NCI-H446 treated with DMSO at 0.1 percent for 48 hours (cell line): ENCODE data around the gene GHSR.

Experiments
- DNase-seq: peaks from one replicate; lab custom pipeline; 2025; lab: John Stamatoyannopoulos, UW

Gene GHSR, protein sequence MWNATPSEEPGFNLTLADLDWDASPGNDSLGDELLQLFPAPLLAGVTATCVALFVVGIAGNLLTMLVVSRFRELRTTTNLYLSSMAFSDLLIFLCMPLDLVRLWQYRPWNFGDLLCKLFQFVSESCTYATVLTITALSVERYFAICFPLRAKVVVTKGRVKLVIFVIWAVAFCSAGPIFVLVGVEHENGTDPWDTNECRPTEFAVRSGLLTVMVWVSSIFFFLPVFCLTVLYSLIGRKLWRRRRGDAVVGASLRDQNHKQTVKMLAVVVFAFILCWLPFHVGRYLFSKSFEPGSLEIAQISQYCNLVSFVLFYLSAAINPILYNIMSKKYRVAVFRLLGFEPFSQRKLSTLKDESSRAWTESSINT

DNA sequence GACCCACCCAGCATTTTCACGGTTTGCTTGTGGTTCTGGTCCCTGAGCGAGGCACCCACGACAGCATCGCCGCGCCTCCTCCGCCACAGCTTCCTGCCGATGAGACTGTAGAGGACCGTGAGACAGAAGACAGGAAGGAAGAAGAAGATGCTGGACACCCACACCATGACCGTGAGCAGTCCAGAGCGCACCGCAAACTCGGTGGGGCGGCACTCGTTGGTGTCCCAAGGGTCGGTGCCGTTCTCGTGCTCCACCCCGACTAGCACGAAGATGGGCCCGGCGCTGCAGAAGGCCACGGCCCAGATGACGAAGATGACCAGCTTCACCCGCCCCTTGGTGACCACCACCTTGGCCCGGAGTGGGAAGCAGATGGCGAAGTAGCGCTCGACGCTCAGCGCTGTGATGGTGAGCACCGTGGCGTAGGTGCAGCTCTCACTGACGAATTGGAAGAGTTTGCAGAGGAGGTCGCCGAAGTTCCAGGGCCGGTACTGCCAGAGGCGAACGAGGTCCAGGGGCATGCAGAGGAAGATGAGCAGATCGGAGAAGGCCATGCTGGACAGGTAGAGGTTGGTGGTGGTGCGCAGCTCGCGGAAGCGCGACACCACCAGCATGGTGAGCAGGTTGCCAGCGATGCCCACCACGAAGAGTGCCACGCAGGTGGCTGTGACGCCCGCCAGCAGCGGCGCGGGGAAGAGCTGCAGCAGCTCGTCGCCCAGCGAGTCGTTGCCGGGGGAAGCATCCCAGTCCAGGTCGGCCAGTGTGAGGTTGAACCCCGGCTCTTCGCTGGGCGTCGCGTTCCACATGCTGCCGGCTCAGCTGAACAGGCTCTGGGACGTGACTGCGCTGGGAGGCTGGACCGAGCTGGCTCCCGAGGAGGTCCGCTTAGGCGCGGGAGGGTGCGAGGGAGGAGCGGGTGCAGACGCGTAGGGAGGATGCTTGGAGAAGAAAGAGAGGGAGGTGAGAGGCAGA lies at the start of gene GHSR:
Gene GHSR (minus strand): TSS at position 846 of the 969 bp plus-strand sequence. CDS start 43 bp downstream, at position 803.
- no peak for DNase-seq

DNA sequence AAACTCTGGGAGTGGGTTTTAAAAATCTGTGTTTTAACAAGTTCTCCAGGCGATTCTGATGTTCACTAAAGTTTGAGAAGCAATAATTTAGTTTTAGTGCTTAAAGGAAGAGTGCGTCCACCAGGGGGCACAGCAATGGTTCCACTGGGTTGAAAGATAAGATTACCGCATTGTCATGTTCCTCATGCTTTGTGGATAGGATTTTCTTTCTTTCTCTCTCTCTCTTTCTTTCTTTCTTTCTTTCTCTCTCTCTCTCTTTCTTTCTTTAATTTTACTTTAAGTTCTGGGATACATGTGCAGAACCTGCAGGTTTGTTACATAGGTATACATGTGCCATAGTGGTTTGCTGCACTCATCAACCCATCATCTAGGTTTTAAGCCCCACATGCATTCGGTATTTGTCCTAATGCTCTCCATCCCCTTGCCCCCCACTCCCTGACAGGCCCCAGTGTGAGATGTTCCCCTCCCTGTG lies 42.0 kb upstream of the GHSR start:
- peak; percentile 59 for DNase-seq

DNA sequence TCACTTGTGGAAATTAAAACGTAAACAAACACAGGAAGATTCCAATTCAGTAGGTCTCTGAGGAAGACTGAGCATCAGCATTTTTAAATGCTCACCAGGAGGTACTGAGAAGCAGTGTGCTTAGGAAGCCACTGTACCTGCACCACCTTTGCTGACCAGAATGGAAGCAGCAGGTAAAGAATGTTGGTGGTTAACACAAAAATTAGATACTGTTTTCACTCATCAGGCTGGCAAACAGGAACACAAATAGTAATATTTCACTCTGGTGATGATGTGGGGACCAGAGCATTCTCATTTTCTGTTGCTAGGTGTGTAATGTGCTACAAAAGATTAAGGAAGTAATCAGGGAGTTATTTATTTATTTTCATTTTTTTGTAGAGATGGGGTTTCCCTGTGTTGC lies 29.9 kb upstream of the GHSR start:
- no peak for DNase-seq

DNA sequence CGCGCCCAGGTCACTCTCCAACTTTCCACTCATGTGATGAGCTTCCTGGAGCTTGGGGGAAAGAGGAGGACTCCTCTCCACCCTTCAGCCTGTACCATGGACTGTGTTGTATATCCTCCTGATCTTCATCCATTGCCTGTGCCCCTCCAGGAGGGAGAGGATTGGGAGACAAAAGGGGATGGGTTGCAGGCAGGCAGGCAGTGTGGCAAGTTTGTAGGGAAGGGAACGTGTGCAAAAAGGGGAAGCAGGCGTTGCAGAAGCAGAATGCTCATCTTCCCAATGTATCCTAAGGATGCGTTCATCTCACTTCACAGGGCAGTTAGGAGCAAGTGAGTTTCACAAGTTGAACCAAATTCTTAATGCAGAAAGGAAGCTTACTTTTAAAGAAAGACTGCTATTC lies 28.1 kb upstream of the GHSR start:
- no peak for DNase-seq

DNA sequence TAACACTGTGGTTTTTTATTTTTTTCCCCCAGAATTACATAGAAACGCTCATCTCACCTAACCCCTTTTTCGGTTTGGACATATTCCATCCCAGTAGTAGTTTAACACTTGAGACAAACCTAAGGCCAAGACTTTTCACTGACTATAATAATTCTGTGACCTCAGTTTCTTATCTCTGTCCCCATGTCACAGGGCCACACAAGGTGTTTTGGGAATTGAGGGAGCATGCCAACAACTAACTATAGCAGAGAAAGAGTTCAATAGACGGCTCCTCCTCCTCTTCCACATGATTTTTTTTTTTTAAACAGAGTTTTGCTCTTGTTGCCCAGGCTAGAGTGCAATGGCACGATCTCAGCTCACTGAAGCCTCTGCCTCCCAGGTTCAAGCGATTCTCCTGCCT lies 27.4 kb upstream of the GHSR start:
- no peak for DNase-seq

DNA sequence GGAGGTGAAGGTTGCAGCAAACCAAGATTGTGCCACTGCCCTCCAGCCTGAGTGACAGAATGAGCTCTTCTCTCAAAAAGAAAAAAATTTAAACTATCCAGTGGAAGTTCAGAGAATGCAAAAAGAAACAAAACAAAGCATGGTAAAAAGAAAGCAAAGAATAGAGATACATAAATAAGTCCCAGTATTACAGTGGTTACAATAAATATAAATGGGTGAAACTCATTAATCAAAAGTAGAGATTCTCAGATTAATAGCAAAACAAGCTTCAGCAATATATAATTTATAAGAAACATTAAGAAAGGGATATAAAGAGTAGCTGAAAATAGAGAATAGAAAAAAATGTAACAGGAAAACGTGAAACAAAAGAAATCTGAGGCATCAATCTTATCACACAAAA lies 23.6 kb upstream of the GHSR start:
- DNase-seq: no peak

DNA sequence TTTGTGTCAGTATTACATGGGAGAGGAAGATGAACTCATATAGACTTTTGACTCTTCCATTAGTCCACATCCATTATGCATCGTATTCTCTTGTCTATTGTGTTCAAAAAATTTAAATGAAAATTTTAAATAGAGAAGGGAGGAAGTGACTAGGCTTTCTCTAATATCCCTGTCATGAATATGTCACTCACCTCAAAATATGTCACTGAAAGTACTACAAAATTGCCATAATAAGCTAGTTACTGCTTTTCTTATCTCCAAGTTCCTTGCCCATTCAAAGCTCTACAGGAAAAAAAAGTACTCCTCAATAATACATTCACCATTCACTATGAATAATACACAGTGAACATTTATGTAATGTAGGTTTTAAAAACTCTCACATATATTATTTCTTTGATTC lies 22.3 kb upstream of the GHSR start:
- no peak for DNase-seq

DNA sequence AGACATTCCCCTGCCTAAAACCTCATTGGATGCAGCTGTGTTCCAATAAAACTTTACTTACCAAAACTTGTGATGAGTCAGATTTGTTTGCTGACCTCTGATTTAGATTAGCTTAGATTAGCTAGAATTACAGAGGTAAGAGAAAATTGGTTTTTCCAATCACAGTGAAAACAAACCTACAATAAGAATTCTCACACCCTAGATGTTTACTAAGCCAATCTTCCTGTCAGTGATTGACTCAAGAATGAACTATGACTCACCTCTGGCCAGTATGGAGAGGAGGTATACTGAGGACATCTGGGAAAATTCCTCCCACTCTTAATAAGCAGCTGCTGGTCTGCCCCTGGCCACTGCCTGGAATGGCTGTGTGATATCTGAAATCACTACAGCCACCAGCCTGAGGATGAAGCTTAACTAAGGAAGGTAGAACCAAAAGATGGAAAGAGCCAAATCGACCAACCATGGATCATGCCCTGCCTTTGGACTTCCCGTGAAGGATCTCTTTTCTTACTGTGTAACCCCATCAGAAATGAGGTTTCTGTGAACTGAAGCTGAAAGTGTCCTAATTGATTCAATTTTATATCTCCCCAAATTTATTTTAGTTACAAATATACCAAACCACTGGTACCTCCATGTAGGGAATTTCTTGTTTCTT lies 19.0 kb upstream of the GHSR start:
- no peak for DNase-seq

DNA sequence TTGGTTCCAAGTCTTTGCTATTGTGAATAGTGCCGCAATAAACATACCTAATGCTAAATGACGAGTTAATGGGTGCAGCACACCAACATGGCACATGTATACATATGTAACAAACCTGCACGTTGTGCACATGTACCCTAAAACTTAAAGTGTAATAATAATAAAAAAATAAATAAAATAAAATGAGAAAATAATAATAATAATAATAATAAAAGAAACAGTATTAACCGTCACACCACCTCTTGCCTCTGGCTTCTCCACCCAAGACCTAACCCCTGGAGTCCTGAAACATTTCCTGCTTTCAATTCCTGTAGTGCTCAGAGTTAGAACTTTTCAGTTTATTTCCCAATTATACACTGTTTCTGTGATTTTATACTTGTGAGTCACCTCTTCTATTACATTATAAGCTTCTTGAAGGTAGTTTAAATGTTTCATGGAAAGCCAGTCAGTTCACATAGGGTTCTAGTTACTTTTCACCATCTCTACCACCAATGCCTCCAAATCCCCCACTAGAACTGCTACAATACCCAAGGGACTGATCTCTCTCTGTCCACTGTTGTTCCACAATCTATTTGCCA lies 18.4 kb upstream of the GHSR start:
- DNase-seq: no peak

DNA sequence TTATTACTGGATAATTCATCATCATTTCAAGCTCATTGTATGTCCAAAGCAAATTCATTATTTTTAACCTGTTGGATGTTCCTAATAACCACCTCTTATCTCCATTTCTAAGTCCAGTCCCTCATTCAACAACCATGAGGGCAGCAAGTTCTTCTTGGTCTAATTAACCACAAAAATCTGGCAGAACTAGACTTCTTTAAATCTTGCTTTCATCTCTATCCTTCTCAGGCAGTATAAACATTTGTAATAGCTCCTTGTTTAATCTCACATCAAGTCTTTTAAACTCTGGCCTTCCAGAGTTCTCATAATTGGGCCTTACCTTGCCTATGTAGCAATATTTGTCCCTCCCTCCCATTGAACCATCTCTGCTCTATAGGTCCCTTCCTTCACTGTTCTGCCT lies 17.0 kb upstream of the GHSR start:
- DNase-seq: no peak

DNA sequence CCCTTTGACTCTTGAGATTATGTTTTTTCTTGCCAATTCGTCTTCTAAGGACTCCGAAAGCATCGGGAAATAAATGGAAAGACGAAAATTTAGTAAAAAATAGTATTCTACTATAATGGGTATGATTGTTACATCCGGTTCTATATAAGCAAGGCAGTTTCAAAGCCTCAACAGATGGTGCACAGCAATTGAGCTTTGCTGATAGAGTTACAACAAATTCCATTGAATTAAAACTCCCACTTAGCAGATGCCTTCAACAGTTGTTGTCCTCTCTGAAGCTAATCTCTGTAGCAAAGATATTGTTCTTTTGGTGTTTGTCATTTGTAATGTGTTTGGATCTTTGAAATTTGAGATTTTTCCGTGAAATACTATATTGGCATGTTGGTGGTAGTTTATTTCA lies 16.1 kb upstream of the GHSR start:
- no peak for DNase-seq

DNA sequence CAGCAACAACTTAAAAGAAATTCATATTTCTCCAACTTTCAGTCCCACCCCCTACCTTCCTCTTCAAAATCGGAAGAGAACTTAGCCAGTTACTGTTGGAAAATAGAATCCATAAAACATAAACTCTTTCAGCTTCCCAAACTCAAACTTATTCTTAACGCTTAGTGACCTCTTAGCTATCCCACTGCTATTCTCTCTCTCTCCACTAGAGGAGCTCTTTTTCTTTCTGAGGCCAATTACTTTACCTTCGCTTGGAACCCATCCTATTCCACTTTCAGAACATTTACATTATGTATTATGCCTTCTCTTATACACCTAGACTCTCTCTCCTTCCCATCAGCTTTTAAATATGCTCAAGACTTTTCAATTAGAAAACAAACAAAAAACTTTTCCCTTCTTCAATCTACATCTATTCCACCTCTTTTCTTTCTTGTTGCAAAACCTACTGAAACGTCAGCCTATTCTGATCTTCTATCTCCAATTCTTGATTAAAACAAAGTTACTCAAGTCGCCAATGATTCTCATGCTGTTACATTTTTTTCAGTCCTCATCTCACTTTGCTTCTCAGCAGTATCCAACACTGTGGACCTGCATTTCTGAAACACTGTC lies 13.4 kb upstream of the GHSR start:
- no peak for DNase-seq

DNA sequence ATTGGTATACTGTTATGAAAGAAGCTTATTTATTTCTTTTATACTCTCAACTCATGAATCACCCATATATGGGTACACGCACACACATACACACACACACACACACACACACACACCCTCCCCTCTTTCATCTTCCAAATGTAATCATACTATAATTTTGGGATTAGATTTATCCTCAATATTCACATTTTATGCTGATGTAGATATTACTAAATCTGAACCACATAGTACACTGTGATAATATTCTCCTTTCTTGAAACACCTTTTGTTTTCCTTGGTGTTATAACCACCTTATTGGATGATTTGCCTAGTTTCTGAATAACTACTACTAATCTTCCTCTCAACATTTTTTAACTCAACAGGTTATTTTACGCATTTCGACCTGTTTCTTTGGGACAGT lies 8.1 kb upstream of the GHSR start:
- DNase-seq: no peak

DNA sequence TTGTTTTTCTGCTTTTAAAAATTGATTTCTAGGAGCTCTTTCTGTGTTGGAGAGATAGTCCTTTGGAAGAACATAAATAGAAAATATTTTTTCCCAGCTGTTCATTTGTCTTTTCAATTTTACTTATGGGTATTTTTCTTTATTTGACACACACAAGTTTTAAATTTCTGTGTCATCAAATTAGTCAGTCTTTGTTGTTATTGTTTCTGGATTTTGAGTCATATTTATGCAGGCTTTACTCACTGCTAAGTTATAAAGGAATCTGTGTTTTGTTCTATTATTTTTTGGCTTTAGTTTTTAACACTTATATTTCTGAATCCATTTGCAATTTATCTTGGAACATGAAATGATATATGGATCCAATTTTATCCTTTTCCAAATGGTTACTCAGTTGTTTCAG lies 5.9 kb upstream of the GHSR start:
- no peak for DNase-seq

DNA sequence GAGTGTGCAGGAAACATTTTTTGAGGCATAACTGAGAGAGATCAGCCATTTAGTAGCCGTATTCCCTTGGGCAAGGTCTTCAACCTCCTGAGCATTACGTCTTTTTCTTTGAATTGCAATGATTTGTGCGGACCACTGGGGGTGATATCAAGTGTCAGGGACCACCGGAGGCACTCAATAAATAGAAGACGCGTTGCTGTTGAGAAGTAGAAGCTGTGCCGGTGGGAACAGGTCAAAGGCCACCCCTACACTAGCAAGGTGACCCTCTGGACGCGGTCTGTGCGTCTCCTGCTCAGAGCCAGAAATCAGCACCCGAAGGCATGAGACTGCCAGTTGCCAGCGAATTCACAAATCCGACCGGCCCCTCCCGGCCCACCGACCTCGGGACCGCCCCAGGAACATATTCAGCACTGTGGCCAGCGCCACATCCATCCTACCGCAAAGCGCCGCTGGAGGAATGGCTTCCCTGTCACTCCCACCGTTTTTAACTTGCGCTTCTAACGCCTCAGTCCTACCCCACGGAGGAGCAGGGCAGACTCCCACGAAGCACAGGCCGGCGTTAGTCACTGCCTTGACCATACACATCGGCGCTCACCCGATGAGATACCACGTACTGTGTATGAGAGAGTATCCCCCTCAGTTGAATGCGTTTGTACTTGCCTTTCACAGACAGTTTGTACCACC lies 1.4 kb upstream of the GHSR start:
- no peak for DNase-seq

DNA sequence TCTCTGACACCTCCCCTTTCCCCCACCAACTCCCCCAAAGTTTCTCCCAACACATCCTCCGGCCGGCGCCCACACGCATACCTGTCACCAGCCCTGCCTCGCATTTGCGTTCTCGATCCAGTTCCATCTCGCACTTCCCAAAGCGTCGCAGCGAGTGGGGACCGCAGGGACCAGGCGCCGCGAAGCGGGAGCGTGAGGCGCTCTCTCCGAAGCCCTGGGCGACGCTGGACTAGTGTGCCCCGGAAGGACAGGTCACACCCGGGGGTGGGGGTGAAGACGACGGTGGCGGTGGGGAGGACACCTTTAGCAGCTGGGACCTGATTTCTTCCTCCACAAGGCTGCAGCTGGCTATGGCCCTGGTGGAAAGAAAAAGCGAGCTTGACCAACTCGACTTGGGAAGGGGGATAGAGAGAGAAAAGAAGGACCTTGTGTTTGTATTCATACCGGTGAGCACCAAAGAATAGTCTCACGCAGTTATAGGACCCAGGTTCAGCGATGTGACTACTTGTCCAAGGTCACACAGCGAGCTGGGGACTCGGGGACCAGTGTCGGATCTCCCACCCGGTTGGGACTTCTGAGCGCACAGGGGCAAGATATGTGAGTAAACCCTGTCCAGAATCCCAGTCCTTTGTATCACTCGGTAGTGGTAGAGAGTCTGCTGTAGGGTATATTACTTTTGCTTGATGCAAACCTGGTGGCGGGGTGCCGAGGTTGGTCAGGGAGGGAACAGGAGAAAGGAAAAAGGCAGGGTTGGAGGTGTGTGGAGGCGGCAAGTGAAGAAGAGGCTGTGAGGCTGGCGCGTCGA lies 607 bp upstream of the GHSR start:
- DNase-seq: no peak

DNA sequence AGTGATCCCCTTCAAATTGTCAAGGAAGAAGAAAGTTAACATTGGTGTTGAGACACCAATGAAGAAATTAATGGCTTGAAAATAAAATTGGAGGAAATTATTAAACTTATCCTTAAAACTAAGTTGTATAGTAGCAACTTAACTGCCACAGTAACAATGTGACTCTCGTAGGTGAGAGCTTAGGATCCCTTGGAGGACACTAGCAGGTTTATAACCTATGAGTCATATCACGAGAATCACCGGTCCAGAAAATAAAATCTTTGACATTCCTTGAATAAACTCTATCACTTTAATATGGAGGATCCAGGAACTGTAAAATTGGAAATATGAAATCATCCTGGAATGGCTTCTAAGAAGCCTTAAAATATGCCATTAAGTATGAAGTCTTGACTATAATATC lies 2.1 kb downstream of the GHSR start:
- DNase-seq: no peak

DNA sequence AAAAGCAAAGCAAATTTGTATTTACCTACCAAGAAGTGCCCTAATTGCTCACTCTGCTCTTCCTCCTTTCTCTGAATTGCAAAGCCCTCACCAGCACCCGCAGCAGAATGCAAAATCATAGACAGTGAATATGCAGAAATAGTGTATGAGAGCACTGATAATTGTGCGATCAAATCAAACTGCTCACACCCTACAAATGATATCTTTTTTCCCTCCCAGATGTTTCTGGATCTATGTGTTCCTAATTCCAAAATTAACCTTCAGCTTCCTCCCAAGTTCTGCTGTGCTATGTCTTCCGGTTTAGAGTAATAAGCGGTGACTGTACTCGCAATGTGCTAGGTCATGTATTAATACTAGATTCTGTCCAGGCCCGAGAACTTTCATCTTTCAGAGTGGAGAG lies 3.4 kb downstream of the GHSR start:
- DNase-seq: no peak

DNA sequence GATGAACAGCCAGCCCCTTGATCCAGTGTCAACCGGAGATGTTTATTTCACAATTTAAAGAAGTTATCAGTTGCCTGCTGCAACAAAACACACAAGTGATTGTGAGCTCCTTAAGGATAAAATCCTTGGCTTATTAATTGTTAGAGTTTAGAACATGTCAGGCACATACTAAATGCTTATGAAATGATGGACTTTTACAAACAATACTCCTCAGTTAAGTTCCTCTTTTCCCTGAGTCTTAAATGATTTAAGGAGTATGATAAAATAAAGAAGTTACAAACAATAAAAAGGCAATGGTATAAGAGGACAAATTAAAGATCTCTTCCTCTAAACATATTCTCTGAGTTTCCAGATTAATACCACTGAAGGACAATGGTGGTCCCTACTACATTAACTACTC lies 5.7 kb downstream of the GHSR start:
- no peak for DNase-seq

DNA sequence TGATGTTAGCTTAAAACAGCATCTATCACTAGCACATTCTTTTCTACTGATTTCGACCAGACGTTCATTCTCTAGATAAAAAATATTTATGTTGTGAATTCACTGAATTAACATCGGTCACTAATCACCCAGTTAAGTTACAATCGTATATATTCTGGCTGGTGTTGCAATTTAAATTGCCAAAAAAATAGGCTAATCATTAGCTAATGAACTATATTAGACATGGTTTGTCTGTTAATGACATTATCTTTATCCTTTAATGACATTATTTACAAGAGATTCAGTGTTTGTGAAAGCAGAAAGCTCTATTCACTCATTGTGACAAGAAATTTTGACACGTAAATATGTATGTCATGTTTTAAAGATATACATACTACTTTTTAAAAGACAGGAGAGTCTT lies 6.7 kb downstream of the GHSR start:
- DNase-seq: no peak
